K562 (cell line): ENCODE data around the gene NDUFAF2. TPM values are rescaled to one million over a fixed set of nuclear protein-coding genes. Genes with fewer than 3 reads are reported as not detected.
A peak's percentile ranks its signal among the peaks of the same experiment; 100 is the strongest.

Experiments used
- BRD4 ChIP-seq: fragments of 200-600 bp; sonication (generic); IDR thresholded peaks from 2 replicates; pipeline ENCODE4 v1.6.1; 2017; ENCODE audit warnings: inconsistent platforms
- CBX5 ChIP-seq: IDR thresholded peaks from 2 replicates; pipeline ENCODE4 v1.6.1; 2014; ENCODE audit warnings: low read depth, borderline replicate concordance
- DMBX1 ChIP-seq: fragments of 250-450 bp; sonication (Bioruptor Pico); IDR thresholded peaks from 2 replicates; pipeline ENCODE4 v1.8.0; 2022; ENCODE audit warnings: inconsistent platforms, mild to moderate bottlenecking, moderate library complexity, borderline replicate concordance
- DPF2 ChIP-seq: fragments of 450-650 bp; IDR thresholded peaks from 2 replicates; pipeline ENCODE4 v1.6.1; 2016
- EWSR1 ChIP-seq: fragments of 450-650 bp; IDR thresholded peaks from 2 replicates; pipeline ENCODE4 v1.6.1; 2018; ENCODE audit warnings: borderline replicate concordance, mild to moderate bottlenecking, low read depth, moderate library complexity; ENCODE audit not compliant: partially characterized antibody
- FOXM1 ChIP-seq, 2 experiments: fragments of 450-650 bp in 1 of 2; sonication (generic) in 1 of 2; formaldehyde crosslinking in 1 of 2; IDR thresholded peaks; 2 replicates each; pipeline versions ENCODE4 v1.6.1 to v1.9.0; 2017 to 2022; ENCODE audit warnings: low read depth in 2 of 2, mild to moderate bottlenecking in 2 of 2, missing genetic modification reagents in 1 of 2, moderate library complexity in 1 of 2
- HDAC6 ChIP-seq: IDR thresholded peaks from 2 replicates; pipeline ENCODE4 v1.6.1; 2012; ENCODE audit warnings: low read depth, mild to moderate bottlenecking, control low read depth, inconsistent platforms, low read length, moderate library complexity
- HMG20A ChIP-seq: fragments of 450-650 bp; formaldehyde crosslinking; conservative IDR thresholded peaks from 2 replicates; pipeline ENCODE4 v1.4.0; 2020; ENCODE audit warnings: mild to moderate bottlenecking, mixed read lengths
- IFI16 ChIP-seq: fragments of 250-450 bp; sonication (Bioruptor Pico); IDR thresholded peaks from 2 replicates; pipeline ENCODE4 v2.1.2; 2022; ENCODE audit warnings: mild to moderate bottlenecking, inconsistent platforms
- NR2F6 ChIP-seq: fragments of 450-650 bp; formaldehyde crosslinking; IDR thresholded peaks from 2 replicates; pipeline ENCODE4 v1.4.0; 2020; ENCODE audit warnings: mild to moderate bottlenecking
- TRIM24 ChIP-seq, 2 experiments: fragments of 450-650 bp; IDR thresholded peaks; 2 replicates each; pipeline ENCODE4 v1.6.1; 2016
- ZNF551 ChIP-seq: fragments of 250-450 bp; sonication (Bioruptor Pico); IDR thresholded peaks from 2 replicates; pipeline ENCODE4 v1.5.0; 2021; ENCODE audit warnings: mild to moderate bottlenecking, moderate library complexity
- polyA plus RNA-seq, 8 experiments: library from polyadenylated mRNA; depleted of rRNA in 4 of 8; stranded (reverse) in 5 of 8; unstranded in 3 of 8; fragments of >200 nt; fragmentation: Nextera tagmentation in 2 of 8; fragmentation: Illumina TruSeq in 1 of 8; extraction: Ambion mirVana in 2 of 8; extraction: Trizol in 1 of 8; gene quantifications; 2 replicates each; pipeline versions ENCODE4 v1.2.1 to v1.2.3, GENCODE V29; 2011 to 2014; ENCODE audit warnings: inconsistent platforms in 1 of 8, missing spikeins in 1 of 8
- total RNA-seq, 7 experiments: library from RNA; depleted of rRNA in 6 of 7; stranded (reverse); fragments of >200 nt in 6 of 7; fragmentation: Illumina TruSeq in 2 of 7; extraction: Trizol in 2 of 7; gene quantifications; 2 replicates each; pipeline versions ENCODE4 v1.2.1 to v1.2.3, GENCODE V29; 2011 to 2021; ENCODE audit warnings: low replicate concordance in 1 of 7
- TF ChIP-seq, protein P1 (sequence below): fragments of 450-650 bp; IDR thresholded peaks from 2 replicates; pipeline ENCODE4 v1.6.1; 2018; ENCODE audit warnings: mild to moderate bottlenecking, low read depth; ENCODE audit not compliant: partially characterized antibody
- TF ChIP-seq, protein P2 (sequence below), 2 experiments: IDR thresholded peaks; 2 replicates each; pipeline ENCODE4 v1.6.1; 2012; ENCODE audit warnings: improper control_type of control experiment in 2 of 2, low read depth in 2 of 2, low read length in 2 of 2, borderline replicate concordance in 1 of 2

Gene NDUFAF2
- total and polyA plus RNA-seq, 9 of the 15 experiments (the other 6 are each of a cell fraction or from before 2014, with no cell fraction given) = 56.0 to 155 (median 95.9) TPM

DNA sequence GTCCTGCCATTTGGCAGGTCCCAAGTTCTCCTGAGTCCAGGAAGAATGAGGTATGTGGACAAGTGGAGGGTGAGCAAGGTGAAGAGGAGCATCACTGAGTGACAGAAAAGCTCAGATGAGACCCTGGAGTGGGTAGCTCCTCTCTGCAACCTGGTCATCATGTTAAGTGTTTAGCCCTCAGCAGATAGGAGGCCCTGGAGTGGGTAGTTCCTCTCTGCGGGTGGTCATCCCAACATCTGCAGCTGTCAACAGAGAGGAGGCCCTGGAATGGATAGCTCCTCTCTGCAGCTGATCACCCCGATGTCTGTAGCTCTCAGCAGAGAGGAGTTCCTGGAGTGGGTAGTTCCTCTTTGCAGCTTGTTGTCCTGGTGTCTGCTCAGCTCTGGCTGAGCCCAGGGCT, 48.4 kb downstream of the NDUFAF2 start (continued):
- no peak for TF ChIP-seq HMG20A (CRISPR knock-in tag)
- no peak for TF ChIP-seq NR2F6 (CRISPR knock-in tag)
- peak in 1 of 2 experiments; percentile 59; a peak in 1 of 4 replicates for TF ChIP-seq TRIM24 (IDR thresholded peaks at IDR 0.05)
- TF ChIP-seq EWSR1 = no peak
- TF ChIP-seq HDAC6 = no peak
- no peak for TF ChIP-seq BRD4
- TF ChIP-seq DPF2 = 0 out of 2 replicates have a peak, but pooled peaks have one; percentile 20
- no peak for TF ChIP-seq FOXM1 (IDR thresholded peaks at IDR 0.05; ENCODE audit: low read depth)
- no peak for TF ChIP-seq FOXM1 (CRISPR knock-in tag; IDR thresholded peaks at IDR 0.05; ENCODE audit: low read depth)
- TF ChIP-seq, protein P1, sequence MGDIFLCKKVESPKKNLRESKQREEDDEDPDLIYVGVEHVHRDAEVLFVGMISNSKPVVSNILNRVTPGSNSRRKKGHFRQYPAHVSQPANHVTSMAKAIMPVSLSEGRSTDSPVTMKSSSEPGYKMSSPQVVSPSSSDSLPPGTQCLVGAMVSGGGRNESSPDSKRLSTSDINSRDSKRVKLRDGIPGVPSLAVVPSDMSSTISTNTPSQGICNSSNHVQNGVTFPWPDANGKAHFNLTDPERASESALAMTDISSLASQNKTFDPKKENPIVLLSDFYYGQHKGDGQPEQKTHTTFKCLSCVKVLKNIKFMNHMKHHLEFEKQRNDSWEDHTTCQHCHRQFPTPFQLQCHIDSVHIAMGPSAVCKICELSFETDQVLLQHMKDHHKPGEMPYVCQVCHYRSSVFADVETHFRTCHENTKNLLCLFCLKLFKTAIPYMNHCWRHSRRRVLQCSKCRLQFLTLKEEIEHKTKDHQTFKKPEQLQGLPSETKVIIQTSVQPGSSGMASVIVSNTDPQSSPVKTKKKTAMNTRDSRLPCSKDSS = peak; percentile 88
- no peak for TF ChIP-seq DMBX1 (CRISPR knock-in tag)
- TF ChIP-seq IFI16 (CRISPR knock-in tag) = no peak
- TF ChIP-seq ZNF551 (CRISPR knock-in tag) = no peak
- TF ChIP-seq, protein P2, sequence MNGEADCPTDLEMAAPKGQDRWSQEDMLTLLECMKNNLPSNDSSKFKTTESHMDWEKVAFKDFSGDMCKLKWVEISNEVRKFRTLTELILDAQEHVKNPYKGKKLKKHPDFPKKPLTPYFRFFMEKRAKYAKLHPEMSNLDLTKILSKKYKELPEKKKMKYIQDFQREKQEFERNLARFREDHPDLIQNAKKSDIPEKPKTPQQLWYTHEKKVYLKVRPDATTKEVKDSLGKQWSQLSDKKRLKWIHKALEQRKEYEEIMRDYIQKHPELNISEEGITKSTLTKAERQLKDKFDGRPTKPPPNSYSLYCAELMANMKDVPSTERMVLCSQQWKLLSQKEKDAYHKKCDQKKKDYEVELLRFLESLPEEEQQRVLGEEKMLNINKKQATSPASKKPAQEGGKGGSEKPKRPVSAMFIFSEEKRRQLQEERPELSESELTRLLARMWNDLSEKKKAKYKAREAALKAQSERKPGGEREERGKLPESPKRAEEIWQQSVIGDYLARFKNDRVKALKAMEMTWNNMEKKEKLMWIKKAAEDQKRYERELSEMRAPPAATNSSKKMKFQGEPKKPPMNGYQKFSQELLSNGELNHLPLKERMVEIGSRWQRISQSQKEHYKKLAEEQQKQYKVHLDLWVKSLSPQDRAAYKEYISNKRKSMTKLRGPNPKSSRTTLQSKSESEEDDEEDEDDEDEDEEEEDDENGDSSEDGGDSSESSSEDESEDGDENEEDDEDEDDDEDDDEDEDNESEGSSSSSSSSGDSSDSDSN (IDR thresholded peaks at IDR 0.05; ENCODE audit: borderline replicate concordance in 1 of 2, low read depth in 2 of 2, low read length in 2 of 2) = no peak
- peak; percentile 89 for TF ChIP-seq CBX5
